Right renal cortex interstitium (tissue), 3 donors: Measurements from ENCODE around the gene WNT7B. TPM values are rescaled to one million over a fixed set of nuclear protein-coding genes. Genes with fewer than 3 reads are reported as not detected.

Experiments used
- DNase-seq, 3 donors: peaks; one replicate each; pipeline ENCODE4 v3.0.0-alpha.2; 2013; ENCODE audit warnings: low read depth in 3 of 3, low spot score in 2 of 3
- polyA plus RNA-seq, 3 donors: library from polyadenylated mRNA; unstranded; fragments of 120-200 nt; gene quantifications; one replicate each; pipeline ENCODE4 v1.2.1, GENCODE V29; 2013; ENCODE audit not compliant: insufficient read length in 3 of 3

The WNT7B gene
- 10 to 100 TPM in 1 of 3 donors, 1 to 10 TPM in 2; 5.2 to 11.1 (median 9.0) TPM for polyA plus RNA-seq

DNA sequence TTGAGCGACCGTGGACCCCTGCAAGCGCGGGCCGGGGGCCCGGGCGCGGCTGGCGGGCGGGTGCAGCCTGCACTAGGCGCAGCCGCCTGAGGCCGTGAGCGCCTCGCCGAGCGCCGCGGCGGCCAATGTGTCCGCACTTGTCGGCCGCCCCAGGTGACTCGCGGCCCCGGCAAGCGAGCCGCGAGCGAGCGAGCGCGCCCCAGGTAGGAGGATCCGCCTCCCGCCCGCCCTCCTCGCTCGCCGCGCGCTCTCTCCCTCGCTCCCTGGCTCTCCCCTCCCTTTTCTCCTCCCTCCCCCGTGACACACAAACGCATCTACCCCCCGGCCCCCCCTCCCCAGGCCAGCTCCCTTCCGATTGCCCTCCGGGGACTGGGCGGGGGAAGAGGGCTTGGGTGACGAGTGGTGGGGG is at the start of gene WNT7B:
WNT7B (minus strand) TSS at position 160 of the 409 bp plus-strand sequence. CDS start 408 bp downstream, outside the sequence.
- no peak for DNase-seq

DNA sequence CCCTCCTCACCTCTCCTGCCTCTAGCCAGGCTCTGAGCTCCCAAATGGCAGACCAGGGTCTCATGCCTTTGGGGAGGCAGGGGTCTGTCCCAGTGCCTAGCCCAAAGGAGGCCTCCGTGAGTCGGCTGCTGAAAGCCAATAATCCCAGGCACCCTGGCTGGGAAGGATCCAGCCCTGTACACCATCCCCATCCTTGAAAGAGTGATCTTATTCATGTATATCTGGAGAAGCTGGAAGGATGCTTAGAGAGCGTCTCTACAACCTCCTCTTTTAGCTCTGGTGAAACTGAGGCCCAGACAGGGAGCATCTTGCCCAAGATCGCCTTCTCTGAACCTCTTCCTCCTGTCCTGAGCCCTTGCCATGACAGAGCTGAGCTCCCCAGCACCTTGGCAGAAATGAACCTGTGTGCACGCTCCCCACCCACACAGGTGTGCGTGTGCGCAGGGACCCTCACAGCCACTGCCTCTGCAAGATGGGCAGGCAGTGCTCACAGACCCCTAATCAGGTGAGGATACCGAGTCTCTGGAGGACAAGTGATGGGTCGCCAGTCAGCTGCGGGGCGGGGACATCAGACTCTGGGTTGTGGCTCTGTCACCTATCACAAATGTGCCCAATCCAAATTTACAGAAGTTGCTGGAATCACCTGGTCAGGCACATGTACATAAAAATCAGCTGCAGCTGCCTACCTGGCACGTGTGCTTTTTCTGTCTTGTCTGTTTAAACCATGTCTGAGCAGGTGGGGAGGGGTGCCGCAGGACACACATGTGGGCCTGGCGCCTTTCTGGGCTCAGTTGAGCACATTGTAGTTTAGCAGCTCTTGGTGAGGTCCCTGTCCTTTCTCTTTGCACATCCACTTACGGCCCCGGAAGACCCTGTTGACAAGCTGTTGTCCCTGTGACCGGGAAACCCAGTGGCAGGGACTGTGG is 49.3 kb upstream of the WNT7B start:
- DNase-seq = no peak

DNA sequence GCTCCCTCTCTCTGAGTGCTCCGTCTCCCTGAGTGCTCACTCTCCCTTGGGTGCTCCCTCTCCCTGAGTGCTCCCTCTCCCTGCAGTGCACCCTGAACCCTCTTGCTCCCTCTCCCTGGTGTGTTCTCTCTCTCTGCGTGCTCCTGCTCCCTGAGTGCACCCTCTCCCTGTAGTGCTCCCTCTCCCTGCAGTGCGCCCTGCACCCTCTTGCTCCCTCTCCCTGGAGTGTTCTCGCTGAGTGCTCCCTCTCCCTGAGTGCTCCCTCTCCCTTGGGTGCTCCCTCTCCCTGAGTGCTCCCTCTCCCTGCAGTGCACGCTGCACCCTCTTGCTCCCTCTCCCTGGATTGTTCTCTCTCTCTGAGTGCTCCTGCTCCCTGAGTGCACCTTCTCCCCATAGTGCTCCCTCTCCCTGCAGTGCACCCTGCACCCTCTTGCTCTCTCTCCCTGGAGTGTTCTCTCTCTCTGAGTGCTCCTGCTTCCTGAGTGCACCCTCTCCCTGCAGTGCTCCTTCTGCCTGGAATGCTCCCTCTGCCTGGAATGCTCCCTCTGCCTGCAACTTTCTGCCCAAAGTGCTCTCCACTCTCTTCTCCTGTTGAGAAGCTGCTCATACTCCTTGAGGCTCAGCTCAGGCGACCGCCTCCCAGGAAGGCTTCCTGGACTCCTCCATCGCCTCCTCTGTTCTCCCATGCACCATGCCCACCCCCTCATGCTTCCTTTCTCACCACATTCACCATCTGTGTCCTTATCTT is 48.4 kb upstream of the WNT7B start:
- DNase-seq = no peak

DNA sequence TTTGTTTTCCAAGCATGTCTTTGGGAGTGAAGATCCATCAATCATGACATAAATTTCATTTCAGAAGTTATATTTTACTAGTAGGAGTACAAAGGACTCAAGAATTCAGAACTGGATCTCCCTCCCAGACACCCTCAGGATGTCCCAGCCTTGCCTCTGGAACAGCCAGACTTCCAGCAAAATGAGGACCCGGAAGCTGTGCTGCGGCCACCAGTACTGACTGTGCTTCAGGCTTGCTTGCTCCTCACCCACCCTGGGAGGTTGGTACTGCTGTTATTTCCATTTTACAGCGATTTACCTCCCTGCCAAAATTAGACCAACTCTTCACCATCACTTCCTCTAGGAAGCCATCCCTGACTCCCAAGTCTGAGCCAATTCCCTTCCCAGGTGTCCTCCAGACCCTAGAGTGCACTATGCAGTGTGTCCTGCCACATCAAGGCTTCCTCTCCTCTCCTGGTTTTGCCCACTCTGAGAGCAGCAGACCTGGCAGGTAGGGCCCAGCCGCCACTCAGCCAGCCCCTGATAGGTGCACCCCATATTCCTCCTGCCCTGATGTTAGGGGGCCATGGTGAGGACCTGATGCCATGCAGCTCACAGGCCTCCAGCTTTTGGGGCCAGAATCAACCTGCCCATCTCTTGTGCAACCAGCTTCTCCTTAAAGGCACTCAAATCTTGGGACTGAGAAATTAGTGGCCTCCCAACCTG is 47.3 kb upstream of the WNT7B start:
- DNase-seq = no peak

DNA sequence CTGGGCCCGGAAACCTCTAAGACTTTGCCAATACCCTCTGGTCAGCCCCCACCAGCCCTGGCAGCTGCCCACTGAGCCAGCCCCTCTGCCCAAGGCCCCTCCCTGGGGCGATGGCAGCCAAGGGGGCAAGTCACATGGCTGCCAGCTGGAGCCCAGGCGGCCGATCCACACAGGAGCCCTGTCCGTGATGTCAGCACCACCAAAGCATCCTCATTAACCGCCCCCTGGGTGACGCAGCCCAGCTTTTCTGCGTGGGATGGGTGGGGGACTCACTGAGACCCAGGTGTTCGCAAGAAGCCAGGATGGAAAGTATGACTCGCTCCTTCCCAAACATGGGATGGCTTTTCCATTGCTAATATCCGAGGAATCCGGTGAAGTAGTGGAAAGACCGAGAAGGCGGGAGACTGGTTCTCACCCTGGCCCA is 46.6 kb upstream of the WNT7B start:
- DNase-seq = no peak

DNA sequence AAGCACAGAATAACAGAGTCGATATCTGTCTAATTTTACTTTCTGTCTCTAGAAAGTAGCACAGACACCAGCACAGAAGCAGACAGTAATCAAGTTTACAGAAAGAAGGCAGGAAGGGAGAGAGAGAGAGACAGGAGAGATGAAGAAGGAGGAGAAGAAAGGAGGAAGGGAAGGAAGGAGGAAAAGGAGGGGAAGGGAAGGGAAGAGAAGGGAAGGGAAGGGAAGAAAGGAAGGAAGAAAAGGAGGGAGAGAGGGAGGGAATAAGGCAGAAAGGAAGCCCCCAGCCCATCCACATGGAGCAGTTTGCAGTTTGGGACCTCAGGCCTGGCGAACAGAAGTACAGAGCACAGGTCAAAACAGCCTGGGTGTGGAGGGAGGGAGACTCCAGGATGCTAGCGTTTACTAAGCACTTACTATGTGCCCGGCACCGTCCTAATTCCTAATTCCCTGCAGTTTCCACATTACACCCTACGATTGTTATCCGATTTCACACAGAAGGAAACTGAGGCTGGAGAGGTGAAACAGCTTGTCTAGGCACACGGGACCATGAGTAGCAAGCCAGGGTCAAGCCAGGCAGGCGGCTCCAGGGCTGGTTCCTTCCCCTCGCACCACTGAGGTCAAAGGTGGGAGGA is 46.0 kb upstream of the WNT7B start:
- no peak for DNase-seq

DNA sequence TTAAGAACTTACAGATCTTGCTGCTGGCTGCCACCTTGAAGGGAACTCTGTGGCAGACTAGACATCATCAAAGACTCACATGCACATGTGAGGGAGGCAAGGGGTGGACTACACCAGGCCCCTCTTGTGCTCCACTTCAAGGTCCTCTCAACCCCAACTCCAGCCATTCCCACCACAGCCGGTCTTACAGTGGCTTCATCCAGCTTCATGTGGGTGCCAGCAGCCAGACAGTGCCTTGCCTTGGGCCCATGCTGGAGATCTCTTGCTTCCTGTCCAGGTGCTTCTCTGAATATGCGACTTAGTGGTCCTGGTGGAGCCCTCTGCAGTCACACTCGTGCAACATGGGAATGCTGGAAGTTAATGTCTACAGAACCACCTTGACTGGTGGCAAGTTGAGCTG is 44.6 kb upstream of the WNT7B start:
- DNase-seq = no peak

DNA sequence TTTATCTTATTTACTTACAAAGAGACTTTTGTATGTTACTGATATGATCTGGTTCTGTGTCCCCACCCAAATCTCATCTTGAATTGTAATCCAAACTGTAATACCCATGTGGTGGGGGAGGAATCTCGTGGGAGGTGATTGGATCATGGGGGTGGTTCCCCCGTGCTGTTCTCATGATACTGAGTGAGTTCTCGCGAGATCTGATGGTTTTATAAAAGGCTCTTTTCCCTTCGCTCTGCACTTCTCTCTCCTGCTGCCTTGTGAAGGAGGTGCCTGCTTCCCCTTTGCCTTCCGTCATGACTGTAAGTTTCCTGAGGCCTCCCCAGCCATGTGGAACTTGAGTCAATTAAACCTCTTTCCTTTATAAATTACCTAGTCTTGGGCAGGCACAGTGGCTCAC is 42.4 kb upstream of the WNT7B start:
- no peak for DNase-seq

DNA sequence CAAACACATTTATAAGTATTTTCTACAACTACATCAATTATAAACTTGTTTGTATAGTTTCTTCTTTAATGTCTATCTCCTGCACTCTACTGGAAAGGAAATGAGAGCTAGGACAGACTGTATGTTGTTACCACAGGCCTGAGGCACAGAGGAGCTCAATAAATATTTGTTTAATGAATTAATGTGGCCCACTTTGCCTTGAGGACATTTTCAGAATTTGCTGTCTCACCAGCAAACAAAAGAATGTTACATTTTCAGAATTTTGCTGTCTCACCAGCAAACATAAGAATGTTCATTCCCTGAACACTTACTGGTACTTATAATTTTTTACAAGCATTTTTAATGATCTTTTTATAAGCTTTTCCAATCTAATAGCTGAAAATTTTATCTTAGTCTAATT is 41.9 kb upstream of the WNT7B start:
- DNase-seq = no peak

DNA sequence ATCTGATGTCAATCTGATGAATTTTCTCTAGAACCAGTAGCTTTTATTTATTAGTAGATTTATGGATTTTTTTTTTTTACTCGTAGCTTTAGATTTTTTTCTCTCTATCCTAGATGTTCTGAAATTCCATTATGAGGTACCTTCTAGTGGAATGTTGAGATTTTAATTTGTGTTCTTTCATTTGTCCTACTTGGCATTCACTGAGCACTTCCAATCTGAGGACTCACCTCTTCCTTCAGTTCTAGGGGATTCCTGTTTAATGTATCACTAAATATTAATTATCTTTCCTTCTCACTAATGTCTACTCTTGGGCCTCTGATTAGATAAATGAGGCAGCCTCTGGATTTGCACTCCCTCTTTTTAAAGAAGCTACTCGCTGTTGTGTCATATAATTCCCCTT is 40.2 kb upstream of the WNT7B start:
- no peak for DNase-seq

DNA sequence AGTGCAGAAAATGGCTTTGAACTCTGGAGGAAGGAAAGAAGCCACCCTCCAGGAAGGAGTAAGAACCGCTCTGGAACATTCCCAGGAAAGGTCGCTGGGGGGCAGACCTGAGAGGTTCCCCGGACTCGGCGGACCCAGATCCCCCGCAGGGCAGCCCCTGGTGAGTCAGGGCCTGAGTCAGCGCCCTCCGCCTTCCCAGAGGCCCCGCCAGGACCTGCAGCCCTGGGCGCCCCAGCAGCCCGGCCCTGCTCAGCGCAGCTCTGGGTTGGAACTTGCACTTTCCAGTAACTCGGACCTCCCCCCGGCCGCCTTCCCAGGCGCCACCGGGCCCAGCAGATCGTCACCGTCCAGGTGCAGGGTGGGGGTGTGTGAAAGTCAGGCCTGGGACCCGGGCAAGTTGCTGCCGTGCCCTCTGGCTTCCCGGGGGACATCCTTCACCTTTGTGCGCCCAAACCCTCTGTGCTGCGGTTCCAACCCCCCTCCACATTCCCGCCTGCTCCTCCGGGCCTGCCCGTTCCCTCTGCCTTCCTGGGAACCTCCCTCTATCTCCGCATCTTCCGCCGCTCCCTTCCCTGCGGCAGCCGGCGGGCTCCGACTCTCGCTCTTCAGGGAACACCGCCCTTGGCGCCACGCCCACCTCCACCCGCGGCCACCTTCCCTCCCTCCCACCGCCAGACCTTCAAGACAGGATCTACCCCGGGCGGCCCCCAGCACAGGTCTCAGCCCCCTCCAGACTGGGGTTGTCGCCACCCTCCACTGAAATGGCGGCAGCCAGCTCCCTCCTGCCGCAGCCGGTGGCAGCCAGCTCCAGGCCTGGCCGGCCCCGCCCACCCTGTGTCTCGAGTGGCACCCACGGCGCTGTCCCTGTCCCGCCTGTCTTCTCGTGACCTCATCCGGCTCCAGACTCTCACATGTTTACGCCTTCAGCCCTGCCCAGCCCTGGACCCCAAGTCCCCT is 36.8 kb upstream of the WNT7B start:
- peak in 2 of 3 donors; percentile 81 to 84 for DNase-seq

DNA sequence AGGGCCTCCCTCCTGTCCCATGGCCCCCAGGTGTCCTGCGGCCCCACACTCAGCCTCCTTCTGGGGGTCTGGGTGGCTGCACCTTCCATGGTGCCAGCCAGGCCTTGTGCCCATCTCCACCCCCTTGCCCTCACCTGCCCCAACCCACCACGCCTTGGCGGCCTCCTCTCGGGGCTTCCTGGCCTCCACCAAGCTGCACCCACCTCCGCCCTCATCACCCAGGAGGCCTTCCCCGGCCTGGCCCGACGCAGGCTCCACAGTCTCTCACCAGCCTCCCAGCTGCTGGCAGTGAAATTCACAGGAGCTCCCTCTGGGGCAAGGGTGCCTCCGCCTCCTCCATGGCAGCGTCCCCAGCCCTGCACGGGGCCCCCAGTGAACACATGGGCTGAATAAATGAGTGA is 35.9 kb upstream of the WNT7B start:
- DNase-seq = no peak

DNA sequence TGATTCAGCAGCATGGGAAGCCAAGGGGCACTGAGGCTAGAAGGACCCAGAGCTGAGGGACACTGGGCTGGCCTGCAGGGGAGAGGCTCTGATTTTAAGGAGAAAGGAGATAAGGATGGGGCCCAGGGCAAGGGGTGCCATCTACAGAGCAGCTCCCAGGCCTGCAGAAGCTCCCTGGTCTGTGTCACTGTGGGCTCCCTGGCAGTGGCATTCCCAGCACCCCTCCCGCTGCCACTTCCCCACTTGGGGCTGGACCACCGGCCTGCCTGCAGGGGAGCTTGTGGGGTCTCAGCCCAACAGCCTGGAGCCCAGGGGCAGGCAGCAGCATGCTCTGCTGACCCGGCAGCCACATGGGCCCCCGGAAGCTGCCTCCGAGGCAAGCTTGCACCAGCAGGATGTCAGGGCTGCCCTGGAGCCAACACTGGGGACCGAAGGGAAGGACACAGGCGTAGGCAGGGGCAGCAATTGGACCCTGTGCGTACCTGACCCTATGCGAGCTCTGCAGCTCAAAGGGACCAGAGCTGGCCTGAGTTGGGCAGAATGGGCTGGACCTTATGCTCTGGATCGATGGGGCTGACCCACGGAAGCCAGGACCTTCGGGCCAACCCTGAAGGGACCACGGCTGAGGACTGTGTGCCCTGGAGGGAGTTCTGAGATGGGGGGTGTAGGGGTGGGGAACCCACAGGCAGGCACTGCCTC is 35.4 kb upstream of the WNT7B start:
- DNase-seq = no peak

DNA sequence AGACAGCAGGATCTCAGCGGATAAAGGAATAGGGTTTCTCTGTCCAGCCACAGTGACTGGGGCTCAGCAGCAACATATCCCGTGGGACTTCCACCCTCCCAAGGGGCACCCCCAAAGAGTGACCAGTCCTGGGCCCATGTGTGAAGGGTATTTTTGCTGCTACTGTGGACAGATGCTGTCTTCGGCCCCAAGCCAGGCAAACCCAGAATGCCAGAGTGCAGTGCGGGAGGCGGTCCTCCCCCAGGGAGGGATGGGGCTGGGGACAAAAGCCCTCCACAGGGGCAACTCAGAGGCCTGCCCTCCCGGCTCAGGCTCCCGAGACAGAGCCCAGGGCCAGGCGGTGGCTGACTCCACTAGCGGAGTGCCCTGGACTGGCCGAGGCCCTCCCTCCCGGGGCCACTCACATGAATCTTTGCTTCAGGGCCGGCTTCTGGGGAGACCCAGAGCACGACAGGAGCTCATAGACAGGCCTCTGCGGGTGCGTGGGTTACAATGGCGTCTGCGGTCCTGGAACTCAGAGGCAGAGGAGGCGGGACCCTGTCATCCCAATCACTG is 34.7 kb upstream of the WNT7B start:
- no peak for DNase-seq

DNA sequence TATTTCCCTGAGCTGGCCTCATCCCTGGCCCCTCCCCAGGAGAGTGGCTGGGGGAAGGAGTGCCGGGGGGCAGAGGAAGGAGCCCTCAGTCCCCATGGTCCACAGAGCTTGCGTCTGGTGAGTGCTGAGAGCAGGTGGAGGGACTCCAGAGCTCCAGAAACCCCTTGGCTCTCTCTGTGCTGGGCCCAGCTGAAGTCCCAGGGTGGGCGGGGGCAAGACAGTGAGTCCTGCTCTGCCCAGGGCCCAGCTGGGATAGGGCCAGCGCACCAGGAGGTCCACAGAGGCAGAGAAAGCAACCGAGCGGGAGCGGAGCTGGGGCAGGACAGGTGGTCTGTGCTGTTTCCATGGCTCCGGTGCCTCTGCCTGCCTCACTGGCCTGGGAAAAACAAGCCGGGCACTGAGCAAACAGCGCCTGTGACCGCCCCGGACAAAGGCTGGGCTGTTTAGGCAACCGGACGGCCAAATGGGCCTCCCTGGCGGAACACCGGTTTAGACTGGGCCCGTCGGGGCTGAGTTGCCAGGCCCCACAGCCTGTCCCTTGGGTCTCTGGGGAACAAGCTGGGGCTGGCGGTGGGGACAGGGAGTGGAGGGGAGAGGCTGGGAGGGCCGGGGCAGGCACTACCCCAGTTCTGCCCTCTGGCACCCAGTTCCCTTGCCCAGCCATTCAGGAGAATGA is 34.1 kb upstream of the WNT7B start:
- DNase-seq = no peak

DNA sequence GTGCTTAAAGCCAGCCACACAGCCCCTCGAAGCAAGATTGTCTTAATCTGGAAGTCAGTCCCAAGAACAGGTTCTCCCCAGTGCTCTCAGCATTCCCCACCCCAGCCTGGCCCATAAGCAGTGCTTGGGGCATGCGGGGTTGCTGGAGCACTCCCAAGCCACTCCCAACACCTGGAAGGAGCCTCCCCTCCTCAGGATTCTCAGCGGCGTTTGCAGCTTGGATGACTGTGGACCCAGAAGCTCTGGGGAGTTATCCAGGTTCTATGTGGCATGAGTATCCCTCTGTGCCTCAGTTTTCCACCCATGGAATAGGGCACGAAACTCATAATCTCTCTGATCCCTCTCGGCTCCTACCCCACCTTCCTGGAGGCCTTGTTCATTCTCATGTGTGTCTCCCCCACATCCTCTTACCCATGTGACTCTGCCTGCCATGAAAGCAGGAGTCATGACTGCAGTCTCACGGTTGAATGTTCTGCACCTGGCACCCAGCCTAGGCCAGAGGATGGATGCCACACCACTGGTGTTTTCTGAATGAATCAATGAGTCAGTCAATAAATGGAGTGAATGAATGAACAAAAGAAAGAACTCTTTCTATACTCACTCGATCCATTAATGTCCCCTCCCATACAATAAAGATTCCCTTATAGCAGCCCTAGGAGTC is 33.4 kb upstream of the WNT7B start:
- DNase-seq = no peak

DNA sequence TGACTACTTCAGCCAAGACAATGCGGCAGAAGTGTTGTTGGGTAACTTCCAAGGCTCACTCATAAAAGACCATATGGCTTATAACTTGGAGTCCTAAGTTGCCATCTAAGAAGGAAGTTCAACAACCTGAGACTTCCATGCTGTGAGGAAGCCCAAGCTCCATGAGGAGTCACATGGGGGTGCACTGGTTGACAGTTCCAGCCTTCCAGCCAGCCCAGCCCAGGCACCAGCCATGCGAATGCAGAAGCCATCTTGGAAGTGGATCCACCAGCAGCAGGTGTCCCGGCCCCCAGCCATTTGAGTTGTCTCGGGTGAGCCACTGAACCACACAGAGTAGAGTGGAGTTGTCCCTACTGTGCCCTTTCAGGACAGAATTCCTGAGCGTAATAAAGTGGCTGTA is 32.8 kb upstream of the WNT7B start:
- no peak for DNase-seq
